IMR-90 (cell line): ENCODE data around the gene FBXO15. TPM values are rescaled to one million over a fixed set of nuclear protein-coding genes. Genes with fewer than 3 reads are reported as not detected.

Experiments used
- ATAC-seq: fragments of 200-7000 bp; cut with Tn5 transposase; 2 replicates; pipeline ENCODE4 v1.9.1; 2020; ENCODE audit warnings: low read depth, mild to moderate bottlenecking, moderate library complexity
- BruUV-seq: library from RNA; stranded (reverse); fragments of 400-500 nt; replicated peaks from 2 replicates; lab custom pipeline; 2021; lab: Mats Ljungman, UMichigan
- CTCF ChIA-PET: fragments of 300-600 bp; formaldehyde crosslinking; extraction: SDS; loops from one replicate; lab custom pipeline; 2021; ENCODE audit warnings: antibody characterized with exemption; lab: Yijun Ruan, JAX
- POLR2A ChIA-PET: fragments of 300-600 bp; sonication (Branson Sonifier 250); formaldehyde crosslinking; loops from one replicate; lab custom pipeline; 2022; ENCODE audit warnings: antibody characterized with exemption; ENCODE audit not compliant: unreplicated experiment; lab: Charles Lee
- DNase-seq: peaks from one replicate; pipeline ENCODE4 v3.0.0; 2013
- H2AFZ ChIP-seq: replicated peaks from 2 replicates; pipeline ENCODE3; 2013; ENCODE audit warnings: low read length, mild to moderate bottlenecking; ENCODE audit not compliant: poor library complexity
- H2AK5ac ChIP-seq: 2 replicates; pipeline ENCODE4 v1.6.1; 2013; ENCODE audit warnings: low read depth, low read length, inconsistent platforms
- H2AK9ac ChIP-seq: replicated peaks from 2 replicates; pipeline ENCODE3; 2013; ENCODE audit warnings: mild to moderate bottlenecking, low read depth, low read length, moderate library complexity; ENCODE audit not compliant: poor library complexity
- H2BK120ac ChIP-seq: 2 replicates; pipeline ENCODE4 v1.6.1; 2013; ENCODE audit warnings: low read depth, low read length, inconsistent platforms
- H2BK15ac ChIP-seq: 3 replicates; pipeline ENCODE4 v1.6.1; 2013; ENCODE audit warnings: low read depth, low read length, inconsistent platforms
- H2BK20ac ChIP-seq: 2 replicates; pipeline ENCODE4 v1.6.1; 2013; ENCODE audit warnings: low read depth, mild to moderate bottlenecking, inconsistent platforms, low read length, moderate library complexity
- H2BK5ac ChIP-seq: 2 replicates; pipeline ENCODE4 v1.6.1; 2013; ENCODE audit warnings: mild to moderate bottlenecking, low read depth, low read length, inconsistent platforms; ENCODE audit not compliant: poor library complexity, severe bottlenecking
- H3K14ac ChIP-seq: replicated peaks from 2 replicates; pipeline ENCODE4 v1.6.1; 2013; ENCODE audit warnings: low read depth, low read length, inconsistent platforms
- H3K18ac ChIP-seq: 2 replicates; pipeline ENCODE4 v1.6.1; 2013; ENCODE audit warnings: low read depth, low read length, control low read depth
- H3K23ac ChIP-seq: 2 replicates; pipeline ENCODE4 v1.6.1; 2013; ENCODE audit warnings: low read depth, low read length, inconsistent platforms
- H3K27ac ChIP-seq: 2 replicates; pipeline ENCODE4 v1.5.1; 2013; ENCODE audit warnings: mild to moderate bottlenecking, control low read depth, low read length; ENCODE audit not compliant: insufficient read depth
- H3K27me3 ChIP-seq: 2 replicates; pipeline ENCODE4 v1.6.1; 2013; ENCODE audit warnings: low read length; ENCODE audit not compliant: control insufficient read depth, insufficient read depth
- H3K36me3 ChIP-seq: 2 replicates; pipeline ENCODE4 v1.6.1; 2013; ENCODE audit warnings: low read length, mixed read lengths; ENCODE audit not compliant: control insufficient read depth, insufficient read depth
- H3K4ac ChIP-seq: 2 replicates; pipeline ENCODE4 v1.6.1; 2013; ENCODE audit warnings: low read depth, low read length, inconsistent platforms
- H3K4me1 ChIP-seq: 2 replicates; pipeline ENCODE4 v1.6.1; 2013; ENCODE audit warnings: low read length, mixed read lengths; ENCODE audit not compliant: control insufficient read depth, insufficient read depth
- H3K4me2 ChIP-seq: 2 replicates; pipeline ENCODE4 v1.6.1; 2013; ENCODE audit warnings: low read depth, mild to moderate bottlenecking, control low read depth, low read length, moderate library complexity
- H3K4me3 ChIP-seq: 2 replicates; pipeline ENCODE4 v1.5.1; 2013; ENCODE audit warnings: low read depth, mild to moderate bottlenecking, control low read depth, low read length, moderate library complexity; ENCODE audit not compliant: insufficient read depth
- H3K56ac ChIP-seq: 2 replicates; pipeline ENCODE4 v1.6.1; 2013; ENCODE audit warnings: low read length, inconsistent platforms; ENCODE audit not compliant: insufficient read depth; ENCODE audit errors: extremely low read depth
- H3K79me1 ChIP-seq, 2 experiments: 2 replicates each; pipeline ENCODE4 v1.6.1; 2013; ENCODE audit warnings: low read length in 2 of 2, inconsistent platforms in 1 of 2, low read depth in 1 of 2
- H3K9ac ChIP-seq: 2 replicates; pipeline ENCODE4 v1.6.1; 2013; ENCODE audit warnings: low read depth, low read length, control low read depth
- H3K9me1 ChIP-seq: 2 replicates; pipeline ENCODE4 v1.6.1; 2013; ENCODE audit warnings: low read length, inconsistent platforms; ENCODE audit not compliant: insufficient read depth
- H3K9me3 ChIP-seq: 2 replicates; pipeline ENCODE4 v1.6.1; 2013; ENCODE audit warnings: low read length; ENCODE audit not compliant: control insufficient read depth, insufficient read depth
- H4K20me1 ChIP-seq: 2 replicates; pipeline ENCODE4 v1.6.1; 2013; ENCODE audit warnings: low read length, inconsistent platforms; ENCODE audit not compliant: insufficient read depth
- H4K5ac ChIP-seq: 2 replicates; pipeline ENCODE4 v1.6.1; 2013; ENCODE audit warnings: mild to moderate bottlenecking, low read depth, low read length, control low read depth
- H4K8ac ChIP-seq, 2 experiments: 2 replicates each; pipeline ENCODE4 v1.6.1; 2013; ENCODE audit warnings: low read depth in 2 of 2, low read length in 2 of 2, control low read depth in 1 of 2, inconsistent platforms in 1 of 2
- H4K91ac ChIP-seq: 2 replicates; pipeline ENCODE4 v1.6.1; 2013; ENCODE audit warnings: low read depth, low read length, inconsistent platforms; ENCODE audit not compliant: insufficient read depth
- BHLHE40 ChIP-seq: fragments of 150-350 bp; IDR thresholded peaks from 2 replicates; pipeline ENCODE4 v1.6.1; 2016; ENCODE audit warnings: mild to moderate bottlenecking, low read depth, low read length
- CTCF ChIP-seq: conservative IDR thresholded peaks from 2 replicates; pipeline ENCODE4 v1.5.1; 2012; ENCODE audit warnings: mild to moderate bottlenecking, low read depth, low read length, improper control_type of control experiment
- ELK1 ChIP-seq: fragments of 150-350 bp; IDR thresholded peaks from 2 replicates; pipeline ENCODE4 v1.6.1; 2016; ENCODE audit warnings: low read depth, mild to moderate bottlenecking, low read length, moderate library complexity, borderline replicate concordance
- MXI1 ChIP-seq: IDR thresholded peaks from 2 replicates; pipeline ENCODE4 v1.6.1; 2012; ENCODE audit warnings: low read depth, mild to moderate bottlenecking, low read length, moderate library complexity, borderline replicate concordance
- POLR2A ChIP-seq: IDR thresholded peaks from 2 replicates; pipeline ENCODE4 v1.6.1; 2012; ENCODE audit warnings: mild to moderate bottlenecking, low read depth, low read length
- RAD21 ChIP-seq: IDR thresholded peaks from 2 replicates; pipeline ENCODE4 v1.6.1; 2012; ENCODE audit warnings: low read length, improper control_type of control experiment
- SMC3 ChIP-seq: fragments of 150-350 bp; IDR thresholded peaks from 2 replicates; pipeline ENCODE4 v1.6.1; 2016; ENCODE audit warnings: low read depth, mild to moderate bottlenecking, antibody characterized with exemption, low read length, moderate library complexity
- USF2 ChIP-seq: fragments of 150-350 bp; IDR thresholded peaks from 2 replicates; pipeline ENCODE4 v1.6.1; 2017; ENCODE audit warnings: mild to moderate bottlenecking, antibody characterized with exemption, low read length, low read depth
- WGBS, 2 experiments: methylation state at CpG; one replicate each; pipeline versions ENCODE4 v1.1.5 to v1.1.7; 2013; ENCODE audit warnings: missing lambda C conversion rate in 2 of 2; ENCODE audit not compliant: insufficient read length in 1 of 2; ENCODE audit errors: extremely low coverage in 2 of 2; 5-methylcytosine and 5-hydroxymethylcytosine counted together
- dilution Hi-C: fragments of 300-500 bp; cut with HindIII; formaldehyde crosslinking; loops from one replicate; pipeline ENCODE4 v1.14.3; 2018; ENCODE audit warnings: low sequenced_read_pairs; ENCODE audit not compliant: unreplicated experiment
- in situ Hi-C: fragments of 300-500 bp; cut with MboI; formaldehyde crosslinking; loops from 3 replicates; pipeline ENCODE4 v1.14.3; 2019; ENCODE audit warnings: low sequenced_read_pairs, inconsistent platforms, mixed read lengths
- intact Hi-C: fragments of 100-400 bp; cut with micrococcal nuclease; formaldehyde crosslinking; loops from 2 replicates; pipeline ENCODE4 v1.10.0; 2022
- polyA plus RNA-seq, 3 experiments: library from polyadenylated mRNA; depleted of rRNA; stranded (reverse); fragments of >200 nt; gene quantifications; 2 replicates each; pipeline ENCODE4 v1.2.3, GENCODE V29; 2012; ENCODE audit warnings: low replicate concordance in 1 of 3
- total RNA-seq: library from RNA; depleted of rRNA; stranded (reverse); fragments of >200 nt; gene quantifications from 2 replicates; pipeline ENCODE4 v1.2.3, GENCODE V29; 2012

FBXO15 gene
- total and polyA plus RNA-seq, 2 of the 4 experiments (the other 2 are of a cell fraction) = 0.90 to 2.0 TPM

- intact Hi-C loops (loop anchor here (1.0 to 2.0 kb wide), 4 partner anchors 135 to 356 kb away; partner anchors contain the start of gene CNDP2), in situ Hi-C loops (loop anchor here (5.0 kb wide), 1 partner anchor 136 kb away; no protein-coding TSS in a partner anchor), dilution Hi-C loops (no loop called here)
- peak overlapping the region; percentile 71 for H2BK120ac ChIP-seq
- no peaks in the 10 kb centered on the region for H3K9me3 ChIP-seq
- peak overlapping the region; percentile 23; the same call in 1 of the 2 replicates for H4K5ac ChIP-seq
- H2BK15ac ChIP-seq = peak overlapping the region; percentile 37; the same call in 1 of the 3 replicates
- no peak overlapping the region for H3K23ac ChIP-seq
- H3K18ac ChIP-seq = peak overlapping the region; percentile 66
- no peak overlapping the region for H2AK9ac ChIP-seq
- no TSS peak for BruUV-seq
- H3K27me3 ChIP-seq = peaks cover 13% of the 10 kb centered on the region
- 0 out of 2 replicates have a peak overlapping the region, but pooled peaks have one; percentile 53 for H3K14ac ChIP-seq
- DNase-seq (peak; percentile 66), ATAC-seq (peak; percentile 92)
- H2BK20ac ChIP-seq = peak overlapping the region; percentile 37
- POLR2A ChIA-PET = no interaction called here
- H3K27ac ChIP-seq = no peak overlapping the region
- no peaks in the 10 kb centered on the region for H4K20me1 ChIP-seq
- TF ChIP-seq RAD21 (peak; percentile 91), SMC3 (peak; percentile 89), USF2 (no peak), MXI1 (no peak), POLR2A (0 out of 2 replicates have a peak, but pooled peaks have one; percentile 29), CTCF (peak; percentile 87), ELK1 (no peak), BHLHE40 (no peak)
- H3K9ac ChIP-seq = no peak overlapping the region
- WGBS, 2 experiments = no CpG with 5 or more reads among the region's 9 CpGs
- no peaks in the 10 kb centered on the region for H3K9me1 ChIP-seq
- H3K4me2 ChIP-seq = peak overlapping the region; percentile 97
- H2AK5ac ChIP-seq = no peak overlapping the region
- H3K4me3 ChIP-seq = peak overlapping the region; percentile 24; the same call in 1 of the 2 replicates
- CTCF ChIA-PET = interaction anchor here (0.7 to 3.9 kb wide), 2 partner anchors 130 to 146 kb away, joined by 3 to 23 read pairs; no protein-coding TSS in a partner anchor
- no peaks in the 10 kb centered on the region for H3K36me3 ChIP-seq
- peak overlapping the region; percentile 74 for H2AFZ ChIP-seq
- H3K4me1 ChIP-seq = peaks cover 3% of the 10 kb centered on the region; the same call in 1 of the 2 replicates
- H4K91ac ChIP-seq = no peak overlapping the region
- H2BK5ac ChIP-seq = no peak overlapping the region
- 0 out of 4 replicates have a peak overlapping the region, but pooled peaks of 1 of the 2 experiments have one; percentile 27 for H4K8ac ChIP-seq
- H3K79me1 ChIP-seq = no peaks in the 10 kb centered on the region
- no peak overlapping the region for H3K56ac ChIP-seq
- H3K4ac ChIP-seq = no peak overlapping the region
Measured at GRCh38 chr18:74196220-74197119, 48.8 kb upstream of the FBXO15 start.
